MM.1S (cell line): ENCODE data around the gene RDH13.

Source experiments
- CTCF ChIP-seq: fragments of 300-600 bp; sonication (generic); IDR thresholded peaks from 2 replicates; pipeline ENCODE4 v1.5.1; 2016; ENCODE audit warnings: antibody characterized with exemption, low read length, mixed read lengths
- EZH2 ChIP-seq: fragments of 300-600 bp; sonication (generic); optimal IDR thresholded peaks from 2 replicates; pipeline ENCODE3; 2017; ENCODE audit warnings: low read depth, mild to moderate bottlenecking, antibody characterized with exemption, low read length, mixed read lengths
- EZH2phosphoT487 ChIP-seq: fragments of 300-600 bp; sonication (generic); IDR thresholded peaks from 2 replicates; pipeline ENCODE4 v1.6.1; 2018; ENCODE audit warnings: antibody characterized with exemption, low read length

DNA sequence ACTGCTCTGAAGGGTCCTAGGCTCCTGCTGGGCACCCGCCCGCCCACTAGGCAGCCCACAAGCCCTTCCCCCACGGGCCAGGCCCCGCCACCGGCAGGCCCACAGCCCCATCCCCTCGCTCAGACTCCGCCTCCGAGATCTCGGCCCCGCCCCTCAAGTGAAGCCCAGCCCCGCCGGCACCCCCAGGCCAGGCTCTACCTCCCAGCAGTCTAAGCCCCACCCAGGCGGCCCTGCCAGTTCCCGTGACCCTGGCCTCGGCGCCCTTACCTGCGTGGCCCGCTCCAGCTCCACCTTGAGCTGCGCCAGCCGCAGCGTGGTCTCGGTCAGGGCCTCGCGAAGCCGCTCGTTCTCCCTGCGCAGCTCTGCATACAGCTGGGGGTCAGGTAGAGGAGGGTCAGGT, 29.0 kb upstream of the RDH13 start:
- no peak for TF ChIP-seq EZH2phosphoT487
- no peak for TF ChIP-seq CTCF
- TF ChIP-seq EZH2, result no peak
